Brain pericyte (primary cell): ENCODE measurements around the gene ATP6V0D1.

Source experiments
- DNase-seq: peaks from one replicate; pipeline ENCODE4 v3.0.0-alpha.2; 2012; ENCODE audit warnings: low read depth, low spot score

Gene ATP6V0D1

GRCh38 chr16:67393111-67393787 lies 87.7 kb downstream of the ATP6V0D1 start, which contains the start of gene TPPP3:
Gene TPPP3, minus strand, starts transcription at chr16:67393498. Its CDS starts 2,387 bp downstream, at chr16:67391111.
- no peak for DNase-seq

DNA sequence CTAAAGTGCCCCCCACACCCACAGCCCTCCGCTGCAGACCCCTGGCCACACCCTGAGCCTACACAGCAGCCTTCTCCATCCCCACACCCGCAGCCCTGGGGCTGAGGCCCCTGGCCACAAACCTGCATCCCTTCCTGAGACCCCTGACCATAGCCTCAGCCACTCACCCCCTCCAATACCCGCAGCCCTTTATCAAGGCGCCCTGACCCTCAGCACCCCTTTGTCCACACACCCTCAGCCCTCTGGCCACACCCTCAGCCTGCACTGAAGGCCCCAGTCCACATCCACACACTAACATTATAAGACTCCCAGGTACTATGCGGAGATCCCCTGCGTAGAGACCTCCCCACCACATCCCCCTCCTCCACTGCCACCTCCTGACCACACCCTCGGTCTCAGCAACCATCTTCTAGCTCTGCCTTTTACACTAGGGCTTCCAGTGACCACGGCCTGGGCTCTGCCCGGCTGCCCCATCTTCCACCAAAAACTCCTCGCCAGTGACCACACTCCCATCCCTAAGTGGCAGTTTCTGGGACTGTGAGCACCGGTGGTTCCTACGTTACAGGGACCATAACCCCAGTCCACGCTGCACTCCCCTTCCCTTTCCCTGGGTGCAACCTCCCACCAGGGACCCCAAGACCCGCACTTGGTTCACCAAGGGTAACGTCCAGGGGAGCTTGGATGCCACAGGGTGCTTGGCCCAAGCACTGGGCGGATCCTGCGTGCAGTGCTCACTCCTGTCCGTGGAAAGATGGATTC lies 88.5 kb downstream of the ATP6V0D1 start:
- no peak for DNase-seq

DNA sequence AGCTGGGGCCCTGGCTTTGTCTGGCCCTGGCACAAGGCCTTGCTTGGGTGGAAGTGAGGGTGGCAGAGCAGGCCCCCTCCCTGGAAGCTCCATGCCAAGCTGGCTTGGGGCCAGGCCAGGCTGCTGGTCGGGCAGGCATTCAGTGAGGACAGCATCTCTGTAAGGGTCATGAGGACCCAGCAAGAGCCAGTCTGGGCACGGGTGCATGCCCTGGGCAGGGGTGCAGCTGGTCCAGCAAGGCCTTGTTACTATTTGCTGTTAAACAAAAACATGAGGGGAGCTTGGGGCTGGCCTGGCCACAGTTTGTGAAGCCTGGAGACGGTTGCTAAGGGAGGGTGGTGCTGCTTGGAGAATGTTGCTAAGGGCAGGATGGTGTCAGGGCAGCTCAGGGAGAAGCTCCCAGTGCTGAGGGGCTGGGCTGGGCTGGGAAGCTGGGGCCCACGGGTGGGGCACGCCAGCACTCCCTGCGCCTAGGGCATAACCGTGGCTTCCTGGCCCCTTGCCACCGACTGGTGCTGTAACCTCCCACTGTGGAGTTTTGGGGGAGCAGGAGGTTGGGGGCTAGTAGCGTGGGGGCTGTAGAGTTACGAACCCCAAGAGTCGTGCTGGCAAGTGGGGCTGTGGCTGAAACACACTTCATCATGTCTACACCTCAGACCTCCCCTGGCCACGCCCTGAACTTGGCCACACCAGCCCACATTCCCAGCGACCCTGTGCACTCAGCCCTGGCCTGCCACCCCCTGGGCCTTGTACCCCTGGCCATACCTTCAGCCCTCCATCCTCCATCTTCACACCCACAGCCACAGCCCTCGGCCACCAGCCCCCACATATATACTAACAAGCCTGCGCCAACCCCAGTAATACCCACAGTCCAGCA lies 89.3 kb downstream of the ATP6V0D1 start:
- no peak for DNase-seq

GRCh38 chr16:67390816-67391423 lies 90.0 kb downstream of the ATP6V0D1 start:
- DNase-seq = no peak

- DNase-seq = no peak
Observed at GRCh38 chr16:67389911-67390815, 90.8 kb downstream of the ATP6V0D1 start.

DNA sequence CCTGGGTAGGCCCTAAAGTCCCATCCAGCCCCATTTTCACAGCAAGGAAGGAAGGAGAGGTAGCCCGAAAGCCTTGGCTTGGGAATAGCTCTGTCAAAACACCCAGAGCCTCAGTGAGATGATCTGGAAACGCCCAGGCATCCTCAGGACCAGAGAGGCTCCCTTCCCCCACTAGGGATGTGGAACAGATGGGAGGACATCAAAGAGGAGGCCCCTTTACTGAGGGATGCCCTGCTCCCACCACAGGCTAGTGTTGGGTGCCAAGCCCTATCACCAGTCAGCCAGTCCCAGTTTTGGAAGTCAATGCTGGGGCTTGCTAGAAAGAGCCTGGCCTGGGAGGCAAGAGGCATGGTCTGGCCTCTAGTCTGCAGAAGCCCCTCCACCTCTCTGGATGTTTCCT lies 92.4 kb downstream of the ATP6V0D1 start:
- DNase-seq = no peak

- no peak for DNase-seq
Observed at GRCh38 chr16:67388191-67388590, 92.8 kb downstream of the ATP6V0D1 start.
